Tibial artery (tissue), 4 donors: ENCODE results near the gene KRT80.

Source experiments
- DNase-seq, 2 donors: peaks; one replicate each; pipeline ENCODE4 v3.0.0-alpha.2; 2019
- H3K27ac ChIP-seq, 2 donors: fragments of 200-600 bp; sonication (generic) in 1 of 2; 1 replicate in 1 of 2; 2 replicates in 1 of 2; pipeline ENCODE4 v1.5.1; 2018 to 2019; ENCODE audit warnings: mild to moderate bottlenecking in 1 of 2
- H3K27me3 ChIP-seq, 2 donors: fragments of 200-600 bp; sonication (generic) in 1 of 2; one replicate each; pipeline versions ENCODE4 v1.5.1 to v1.6.0; 2016 to 2019
- H3K36me3 ChIP-seq, 3 donors: fragments of 200-600 bp; sonication (generic) in 2 of 3; one replicate each; pipeline ENCODE4 v1.5.1; 2016 to 2019; ENCODE audit warnings: mild to moderate bottlenecking in 2 of 3
- H3K4me1 ChIP-seq, 4 donors: fragments of 200-600 bp; sonication (generic) in 2 of 4; 1 replicate in 3 of 4; 2 replicates in 1 of 4; pipeline ENCODE4 v1.5.1; 2016 to 2019
- H3K4me3 ChIP-seq, 2 donors: fragments of 200-600 bp; sonication (generic) in 1 of 2; 1 replicate in 1 of 2; 2 replicates in 1 of 2; pipeline ENCODE4 v1.5.1; 2018 to 2019; ENCODE audit warnings: mild to moderate bottlenecking in 2 of 2
- H3K9me3 ChIP-seq, 3 donors: fragments of 200-600 bp; sonication (generic) in 1 of 3; one replicate each; pipeline ENCODE4 v1.5.1; 2016 to 2019
- intact Hi-C: fragments of 100-400 bp; cut with DNase I; formaldehyde crosslinking; loops from one replicate; pipeline ENCODE4 v1.15.0; 2023; ENCODE audit warnings: low total_unique reads
- TF ChIP-seq, protein P1 (sequence below), 2 experiments: fragments of 200-600 bp in 1 of 2; fragments of 450-650 bp in 1 of 2; IDR thresholded peaks; one replicate each; pipeline ENCODE4 v1.5.1; 2017 to 2019; ENCODE audit warnings: antibody characterized with exemption in 2 of 2, mild to moderate bottlenecking in 1 of 2, moderate library complexity in 1 of 2

The KRT80 gene

DNA sequence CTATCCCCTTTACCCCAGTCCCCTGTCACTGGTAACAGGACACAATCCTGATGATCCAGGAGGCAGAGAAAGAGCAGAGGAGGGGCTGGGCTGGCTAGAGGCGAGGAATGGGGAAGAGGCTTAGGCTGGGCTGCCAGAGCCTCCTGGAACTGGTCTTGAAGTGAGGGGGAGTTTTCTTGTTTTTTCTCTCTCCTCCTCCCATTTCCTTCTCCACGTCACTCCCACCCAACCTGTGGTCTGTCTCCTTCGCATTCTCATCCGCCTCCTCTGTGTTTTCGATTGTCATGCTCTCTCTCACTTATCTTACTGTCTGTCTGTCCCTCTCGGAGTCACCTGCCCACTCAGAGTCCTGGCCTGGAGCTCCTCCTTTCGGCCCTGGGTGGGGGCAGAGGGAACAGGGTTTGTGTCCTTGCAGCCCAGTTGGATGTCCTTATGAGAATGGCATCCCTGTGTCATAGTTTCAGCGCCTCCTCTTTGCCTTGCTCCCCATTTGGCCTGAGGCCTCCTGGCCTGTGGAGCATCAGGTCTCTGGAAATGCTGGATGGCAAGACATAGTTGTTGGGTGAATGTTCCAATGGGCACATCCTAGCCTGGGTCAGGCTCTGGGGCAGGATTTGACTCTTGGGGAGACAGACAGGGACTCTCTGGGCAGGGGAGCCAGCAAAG lies 3.4 kb upstream of the KRT80 start:
- H3K27ac ChIP-seq: no peak overlapping the region
- no peaks in the 10 kb centered on the region for H3K9me3 ChIP-seq
- TF ChIP-seq, protein P1, sequence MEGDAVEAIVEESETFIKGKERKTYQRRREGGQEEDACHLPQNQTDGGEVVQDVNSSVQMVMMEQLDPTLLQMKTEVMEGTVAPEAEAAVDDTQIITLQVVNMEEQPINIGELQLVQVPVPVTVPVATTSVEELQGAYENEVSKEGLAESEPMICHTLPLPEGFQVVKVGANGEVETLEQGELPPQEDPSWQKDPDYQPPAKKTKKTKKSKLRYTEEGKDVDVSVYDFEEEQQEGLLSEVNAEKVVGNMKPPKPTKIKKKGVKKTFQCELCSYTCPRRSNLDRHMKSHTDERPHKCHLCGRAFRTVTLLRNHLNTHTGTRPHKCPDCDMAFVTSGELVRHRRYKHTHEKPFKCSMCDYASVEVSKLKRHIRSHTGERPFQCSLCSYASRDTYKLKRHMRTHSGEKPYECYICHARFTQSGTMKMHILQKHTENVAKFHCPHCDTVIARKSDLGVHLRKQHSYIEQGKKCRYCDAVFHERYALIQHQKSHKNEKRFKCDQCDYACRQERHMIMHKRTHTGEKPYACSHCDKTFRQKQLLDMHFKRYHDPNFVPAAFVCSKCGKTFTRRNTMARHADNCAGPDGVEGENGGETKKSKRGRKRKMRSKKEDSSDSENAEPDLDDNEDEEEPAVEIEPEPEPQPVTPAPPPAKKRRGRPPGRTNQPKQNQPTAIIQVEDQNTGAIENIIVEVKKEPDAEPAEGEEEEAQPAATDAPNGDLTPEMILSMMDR (IDR thresholded peaks at IDR 0.05): no peak
- peaks cover 7 to 50% (median 46%) of the 10 kb centered on the region in 4 donors for H3K4me1 ChIP-seq
- intact Hi-C loops: no loop called here
- no peaks in the 10 kb centered on the region for H3K36me3 ChIP-seq
- H3K4me3 ChIP-seq: no peak overlapping the region
- no peaks in the 10 kb centered on the region for H3K27me3 ChIP-seq
- no peak for DNase-seq

DNA sequence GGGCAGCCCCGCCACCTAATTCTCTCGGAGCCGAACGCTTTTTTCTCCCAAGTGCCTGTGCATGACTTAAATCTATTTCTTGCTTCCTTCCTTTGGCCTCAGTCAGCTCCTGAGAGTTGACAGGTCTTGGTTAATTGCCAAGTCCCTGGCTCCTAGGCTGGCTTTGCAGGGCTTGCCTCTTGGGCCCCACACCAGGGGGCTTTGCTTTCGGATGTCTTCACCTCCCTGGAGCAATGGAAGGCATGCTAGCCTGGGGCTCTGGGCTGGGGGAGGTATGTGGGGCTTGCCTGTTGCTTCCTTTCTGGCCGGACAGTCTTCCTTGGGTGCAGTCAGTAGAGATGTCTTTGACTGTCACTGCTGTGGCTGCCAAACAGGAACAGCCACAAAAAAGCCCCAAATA lies 2.2 kb upstream of the KRT80 start:
- TF ChIP-seq, protein P1 (IDR thresholded peaks at IDR 0.05): no peak
- Histone ChIP-seq H3K4me3 (no peak overlapping the region), H3K27ac (peak overlapping the region; percentile 68 to 75), H3K36me3 (no peaks in the 10 kb centered on the region), H3K4me1 (peaks cover 9 to 62% (median 58%) of the 10 kb centered on the region in 4 donors), H3K27me3 (no peaks in the 10 kb centered on the region), H3K9me3 (no peaks in the 10 kb centered on the region)
- intact Hi-C loops: no loop called here
- DNase-seq: no peak

DNA sequence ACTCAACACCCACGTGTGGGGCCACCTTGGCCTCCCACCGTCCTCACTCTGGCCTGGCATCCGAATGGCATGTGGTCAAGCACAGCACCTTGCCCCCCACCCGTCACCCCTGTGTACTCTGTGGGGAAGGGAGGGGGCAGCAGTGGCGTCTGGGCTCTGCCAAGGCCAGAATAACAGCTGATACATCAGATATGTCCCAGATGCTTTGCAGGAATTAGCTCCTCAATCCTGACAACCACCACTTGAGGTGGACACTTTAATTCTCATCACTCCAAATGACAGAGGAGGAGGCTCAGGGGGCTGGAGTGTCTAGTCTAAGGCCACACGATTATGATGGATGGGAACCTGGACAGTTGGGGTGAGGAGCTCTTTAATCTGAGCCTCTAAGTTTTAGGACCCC lies 1.7 kb upstream of the KRT80 start:
- Histone ChIP-seq H3K9me3 (no peaks in the 10 kb centered on the region), H3K4me1 (peaks cover 9 to 65% (median 61%) of the 10 kb centered on the region in 4 donors), H3K36me3 (no peaks in the 10 kb centered on the region), H3K4me3 (no peak overlapping the region), H3K27ac (peak overlapping the region; percentile 68 to 75), H3K27me3 (no peaks in the 10 kb centered on the region)
- intact Hi-C loops: no loop called here
- TF ChIP-seq, protein P1 (IDR thresholded peaks at IDR 0.05): no peak
- no peak for DNase-seq

DNA sequence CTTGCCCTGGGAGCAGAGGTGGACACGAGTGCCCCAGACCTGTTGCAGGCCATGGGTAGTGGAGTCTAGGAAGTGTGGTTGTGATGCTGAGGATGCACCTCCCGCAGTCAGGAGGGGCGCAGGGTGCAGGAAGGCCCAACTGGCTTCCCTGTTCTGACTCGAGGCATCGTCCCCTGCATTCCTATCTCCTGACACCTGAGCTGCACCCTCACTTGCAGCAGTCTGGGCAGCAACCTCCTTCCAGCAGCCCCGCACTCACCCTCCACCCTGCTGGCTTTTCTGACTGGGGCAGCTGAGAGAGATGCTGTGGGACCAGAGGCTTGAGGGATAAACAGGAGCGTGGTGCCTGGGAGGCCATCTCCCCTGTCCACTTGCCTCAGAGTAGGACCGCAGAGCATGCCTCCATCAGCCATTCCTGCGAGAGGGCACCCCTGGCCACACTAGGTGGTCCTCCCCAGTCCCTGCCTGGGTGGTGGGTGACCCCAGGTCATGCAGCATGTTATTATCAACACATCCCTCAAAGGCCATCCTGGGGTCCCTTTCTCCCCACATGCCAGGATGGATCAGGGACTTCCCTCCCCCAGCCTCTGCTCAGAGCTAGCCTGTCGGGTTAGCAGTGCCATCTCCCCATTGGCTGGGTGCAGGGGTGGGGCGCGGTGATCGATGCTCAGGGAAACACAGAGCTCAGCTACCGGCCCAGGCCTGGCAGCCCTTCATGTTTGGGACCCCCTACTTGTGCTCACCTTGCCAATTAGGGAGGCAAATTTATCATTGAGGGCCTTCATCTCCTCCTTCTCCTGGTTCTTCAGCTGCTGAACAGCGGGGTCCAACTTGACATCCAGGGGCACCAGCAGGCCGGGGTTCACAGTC lies 719 bp downstream of the KRT80 start:
- intact Hi-C loops: no loop called here
- TF ChIP-seq, protein P1 (IDR thresholded peaks at IDR 0.05): no peak
- Histone ChIP-seq H3K27ac (peak overlapping the region; percentile 68 to 75), H3K4me1 (peaks cover 9 to 90% (median 77%) of the 10 kb centered on the region in 4 donors), H3K27me3 (no peaks in the 10 kb centered on the region), H3K9me3 (no peaks in the 10 kb centered on the region), H3K4me3 (no peak overlapping the region), H3K36me3 (no peaks in the 10 kb centered on the region)
- no peak for DNase-seq

DNA sequence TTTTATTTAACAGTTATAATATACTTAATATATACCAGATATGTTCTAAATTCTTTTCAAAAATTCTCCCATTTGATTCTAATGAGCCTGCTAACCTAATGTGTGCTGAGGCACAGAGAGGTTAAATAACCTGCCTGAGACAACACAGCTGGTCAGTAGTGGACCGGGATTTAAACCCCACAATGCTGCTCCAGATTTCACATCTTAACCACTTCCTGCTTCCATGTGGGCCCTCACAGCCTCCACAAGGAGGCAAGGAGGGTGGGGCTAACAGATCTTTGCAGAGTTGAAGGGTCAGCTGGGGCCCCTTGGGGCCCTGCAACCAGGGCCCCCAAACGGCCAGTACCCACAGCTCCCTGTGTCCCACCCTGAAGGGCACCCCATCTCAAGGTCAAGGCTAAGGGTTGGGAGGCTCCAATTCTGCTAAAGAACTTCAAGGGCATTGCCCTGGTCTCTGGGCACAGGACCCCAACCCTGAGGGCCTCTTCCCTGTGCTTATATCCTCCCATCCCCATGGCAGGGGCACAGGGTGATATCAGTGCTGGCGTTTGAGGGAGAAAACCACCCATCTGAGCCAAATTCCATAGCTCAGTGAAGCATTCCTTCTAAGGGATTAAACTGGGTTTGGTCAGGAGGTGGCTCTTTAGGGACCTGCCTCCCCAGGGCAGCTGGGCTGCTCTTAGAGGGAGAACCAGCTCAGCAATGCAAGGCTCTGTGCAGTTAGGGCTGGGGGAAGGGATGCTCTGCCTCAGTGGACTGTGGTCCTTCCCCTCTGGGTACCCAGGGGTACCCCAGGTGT lies 2.2 kb downstream of the KRT80 start:
- H3K27me3 ChIP-seq: no peaks in the 10 kb centered on the region
- TF ChIP-seq, protein P1 (IDR thresholded peaks at IDR 0.05): no peak
- H3K27ac ChIP-seq: peak overlapping the region; percentile 68 to 72
- peaks cover 9 to 92% (median 80%) of the 10 kb centered on the region in 4 donors for H3K4me1 ChIP-seq
- intact Hi-C loops: no loop called here
- no peak overlapping the region for H3K4me3 ChIP-seq
- H3K9me3 ChIP-seq: no peaks in the 10 kb centered on the region
- H3K36me3 ChIP-seq: no peaks in the 10 kb centered on the region
- DNase-seq: no peak
